ENCODE data around the gene TANK.

GRCh38 chr2:161177969-161178368, 17.7 kb downstream of the TANK start:
- no peak for TF ChIP-seq POLR2A (IDR thresholded peaks at IDR 0.05)
- TF ChIP-seq, protein P1, sequence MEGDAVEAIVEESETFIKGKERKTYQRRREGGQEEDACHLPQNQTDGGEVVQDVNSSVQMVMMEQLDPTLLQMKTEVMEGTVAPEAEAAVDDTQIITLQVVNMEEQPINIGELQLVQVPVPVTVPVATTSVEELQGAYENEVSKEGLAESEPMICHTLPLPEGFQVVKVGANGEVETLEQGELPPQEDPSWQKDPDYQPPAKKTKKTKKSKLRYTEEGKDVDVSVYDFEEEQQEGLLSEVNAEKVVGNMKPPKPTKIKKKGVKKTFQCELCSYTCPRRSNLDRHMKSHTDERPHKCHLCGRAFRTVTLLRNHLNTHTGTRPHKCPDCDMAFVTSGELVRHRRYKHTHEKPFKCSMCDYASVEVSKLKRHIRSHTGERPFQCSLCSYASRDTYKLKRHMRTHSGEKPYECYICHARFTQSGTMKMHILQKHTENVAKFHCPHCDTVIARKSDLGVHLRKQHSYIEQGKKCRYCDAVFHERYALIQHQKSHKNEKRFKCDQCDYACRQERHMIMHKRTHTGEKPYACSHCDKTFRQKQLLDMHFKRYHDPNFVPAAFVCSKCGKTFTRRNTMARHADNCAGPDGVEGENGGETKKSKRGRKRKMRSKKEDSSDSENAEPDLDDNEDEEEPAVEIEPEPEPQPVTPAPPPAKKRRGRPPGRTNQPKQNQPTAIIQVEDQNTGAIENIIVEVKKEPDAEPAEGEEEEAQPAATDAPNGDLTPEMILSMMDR (IDR thresholded peaks at IDR 0.05), result no peak

Data from Peyer's patch (tissue), 4 donors.